ENCODE results near the gene SGK1.

The SGK1 gene

GRCh38 chr6:134356405-134356804, 38.5 kb upstream of the SGK1 start:
- TF ChIP-seq CTCF (IDR thresholded peaks at IDR 0.05; ENCODE audit: insufficient read depth, low read depth, low read length, missing control alignments) = no peak
- no peak overlapping the region for H3K4me3 ChIP-seq (ENCODE audit: low read depth, low read length)

GRCh38 chr6:134352786-134353480, 35.0 kb upstream of the SGK1 start:
- no peak for TF ChIP-seq CTCF (IDR thresholded peaks at IDR 0.05; ENCODE audit: insufficient read depth, low read depth, low read length, missing control alignments)
- no peak for DNase-seq (ENCODE audit: low read depth)
- H3K4me3 ChIP-seq (ENCODE audit: low read depth, low read length) = no peak overlapping the region

More at GRCh38 chr6:134356405-134356804, 38.5 kb upstream of the SGK1 start:
- DNase-seq (ENCODE audit: low read depth) = no peak

DNA sequence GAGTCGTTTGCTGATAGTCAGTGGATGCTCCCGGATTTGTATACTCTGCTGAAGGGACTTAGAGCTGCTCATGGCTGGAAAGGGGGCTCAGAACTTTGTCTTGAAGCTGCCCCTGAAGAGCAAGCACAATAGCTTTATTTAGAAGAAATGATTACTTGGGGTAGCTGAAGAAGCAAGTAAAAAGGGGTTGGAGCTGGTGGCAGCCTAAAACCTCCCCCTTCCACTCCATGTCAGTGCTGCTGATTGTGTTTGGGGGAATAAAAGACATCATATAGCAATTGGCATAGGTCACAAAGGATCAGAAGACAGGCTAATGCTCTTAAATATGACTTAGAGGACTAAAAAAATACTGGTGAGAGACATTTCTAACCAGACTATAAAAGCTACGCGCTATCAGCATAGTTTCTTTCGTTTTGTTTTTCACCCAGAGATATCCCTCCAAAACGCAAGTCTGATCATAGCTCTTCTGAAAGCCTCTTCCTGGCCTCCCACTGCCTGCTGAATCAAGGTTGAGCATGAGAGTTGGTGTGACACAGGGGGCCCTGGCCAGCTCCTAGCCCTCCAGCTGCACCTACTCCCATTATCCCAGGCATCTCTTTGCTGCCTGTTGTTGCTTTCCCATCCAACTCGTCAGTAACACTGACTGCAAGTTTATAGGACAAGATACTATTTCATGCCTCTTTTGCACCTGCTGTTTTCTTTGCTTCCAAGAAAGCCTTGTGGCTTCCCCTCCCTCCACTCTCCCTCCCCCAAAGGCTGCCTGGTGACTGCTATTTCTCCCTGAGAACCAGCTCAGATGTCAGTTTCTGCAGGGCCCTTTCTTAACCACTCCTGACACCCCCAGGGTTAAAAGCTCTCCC, 33.9 kb upstream of the SGK1 start:
- H3K4me3 ChIP-seq (ENCODE audit: low read depth, low read length) = no peak overlapping the region
- no peak for TF ChIP-seq CTCF (IDR thresholded peaks at IDR 0.05; ENCODE audit: insufficient read depth, low read depth, low read length, missing control alignments)
- DNase-seq (ENCODE audit: low read depth) = no peak

DNA sequence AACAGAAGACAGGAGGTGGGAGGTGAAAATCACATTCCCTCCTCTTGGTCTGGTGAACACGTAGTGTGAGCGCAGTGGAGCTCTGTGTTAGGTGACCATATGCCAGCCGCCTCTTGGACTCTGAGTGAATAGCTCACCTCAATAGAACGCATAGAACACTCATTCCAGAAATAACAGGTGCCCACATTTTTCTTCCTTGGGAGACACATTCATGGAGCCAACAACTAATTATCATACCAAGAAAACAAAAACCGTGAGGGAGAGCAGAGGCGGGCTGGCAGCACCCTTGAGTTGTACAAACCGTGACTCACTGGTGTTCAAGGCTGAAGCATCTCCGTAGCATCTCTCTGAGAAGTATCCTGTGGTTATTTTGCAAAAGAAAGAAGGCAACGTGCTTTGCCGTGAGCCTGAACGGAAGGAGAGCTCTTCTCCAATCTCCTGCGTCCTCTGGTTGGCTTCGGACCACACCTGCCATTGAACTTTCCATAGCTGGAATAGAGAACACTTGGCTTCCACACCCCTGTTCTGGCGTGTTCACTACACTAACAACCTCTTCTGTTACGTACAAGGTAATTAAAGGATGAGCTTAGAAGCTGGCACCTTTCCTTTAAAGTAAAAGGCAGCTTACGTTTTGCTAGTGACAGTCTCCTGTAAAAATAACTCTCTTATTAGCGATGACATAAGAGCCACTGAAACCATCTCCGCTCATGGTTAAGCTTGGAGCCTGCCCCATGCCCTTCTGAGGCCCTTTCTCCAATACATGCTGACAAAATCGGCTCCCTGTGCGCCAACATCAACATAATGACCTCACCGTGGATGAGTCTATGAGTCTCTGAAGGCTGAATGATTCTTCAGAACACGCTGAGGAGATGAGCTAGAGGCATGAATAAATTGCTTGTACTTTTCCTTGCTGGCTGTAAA, 30.2 kb upstream of the SGK1 start:
- no peak for TF ChIP-seq CTCF (IDR thresholded peaks at IDR 0.05; ENCODE audit: insufficient read depth, low read depth, low read length, missing control alignments)
- no peak overlapping the region for H3K4me3 ChIP-seq (ENCODE audit: low read depth, low read length)
- no peak for DNase-seq (ENCODE audit: low read depth)

GRCh38 chr6:134346932-134347545, 29.1 kb upstream of the SGK1 start:
- TF ChIP-seq CTCF (IDR thresholded peaks at IDR 0.05; ENCODE audit: insufficient read depth, low read depth, low read length, missing control alignments) = no peak
- H3K4me3 ChIP-seq (ENCODE audit: low read depth, low read length) = no peak overlapping the region
- DNase-seq (ENCODE audit: low read depth) = no peak

DNA sequence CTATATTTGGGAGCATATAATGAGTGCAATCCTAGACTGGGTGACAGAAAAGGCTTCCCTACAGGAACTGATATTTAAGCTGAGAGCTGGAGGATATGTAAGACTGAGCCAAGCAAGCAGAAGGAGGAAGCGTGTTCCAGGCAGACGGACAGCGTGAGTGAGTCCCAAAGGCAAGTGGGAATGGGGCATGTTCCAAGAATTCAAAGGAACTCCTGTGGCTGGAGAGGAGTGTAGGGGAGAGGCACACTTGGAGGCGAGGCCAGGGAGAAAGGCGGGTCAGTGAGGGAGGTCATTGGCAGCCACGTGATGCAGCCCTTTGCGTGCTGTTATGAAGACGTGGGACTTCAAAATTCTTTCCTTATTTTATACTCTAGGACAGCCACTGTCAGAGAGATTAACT, 27.9 kb upstream of the SGK1 start:
- H3K4me3 ChIP-seq (ENCODE audit: low read depth, low read length) = no peak overlapping the region
- DNase-seq (ENCODE audit: low read depth) = no peak
- no peak for TF ChIP-seq CTCF (IDR thresholded peaks at IDR 0.05; ENCODE audit: insufficient read depth, low read depth, low read length, missing control alignments)

Data from GM12865 (cell line).